ENCODE data around the gene SET. TPM values are rescaled to one million over a fixed set of nuclear protein-coding genes. Genes with fewer than 3 reads are reported as not detected.
A peak's percentile ranks its signal among the peaks of the same experiment; 100 is the strongest.

The SET gene
- total and polyA plus RNA-seq, 2 experiments from 2014 or later: 949 to 1,261 TPM

DNA sequence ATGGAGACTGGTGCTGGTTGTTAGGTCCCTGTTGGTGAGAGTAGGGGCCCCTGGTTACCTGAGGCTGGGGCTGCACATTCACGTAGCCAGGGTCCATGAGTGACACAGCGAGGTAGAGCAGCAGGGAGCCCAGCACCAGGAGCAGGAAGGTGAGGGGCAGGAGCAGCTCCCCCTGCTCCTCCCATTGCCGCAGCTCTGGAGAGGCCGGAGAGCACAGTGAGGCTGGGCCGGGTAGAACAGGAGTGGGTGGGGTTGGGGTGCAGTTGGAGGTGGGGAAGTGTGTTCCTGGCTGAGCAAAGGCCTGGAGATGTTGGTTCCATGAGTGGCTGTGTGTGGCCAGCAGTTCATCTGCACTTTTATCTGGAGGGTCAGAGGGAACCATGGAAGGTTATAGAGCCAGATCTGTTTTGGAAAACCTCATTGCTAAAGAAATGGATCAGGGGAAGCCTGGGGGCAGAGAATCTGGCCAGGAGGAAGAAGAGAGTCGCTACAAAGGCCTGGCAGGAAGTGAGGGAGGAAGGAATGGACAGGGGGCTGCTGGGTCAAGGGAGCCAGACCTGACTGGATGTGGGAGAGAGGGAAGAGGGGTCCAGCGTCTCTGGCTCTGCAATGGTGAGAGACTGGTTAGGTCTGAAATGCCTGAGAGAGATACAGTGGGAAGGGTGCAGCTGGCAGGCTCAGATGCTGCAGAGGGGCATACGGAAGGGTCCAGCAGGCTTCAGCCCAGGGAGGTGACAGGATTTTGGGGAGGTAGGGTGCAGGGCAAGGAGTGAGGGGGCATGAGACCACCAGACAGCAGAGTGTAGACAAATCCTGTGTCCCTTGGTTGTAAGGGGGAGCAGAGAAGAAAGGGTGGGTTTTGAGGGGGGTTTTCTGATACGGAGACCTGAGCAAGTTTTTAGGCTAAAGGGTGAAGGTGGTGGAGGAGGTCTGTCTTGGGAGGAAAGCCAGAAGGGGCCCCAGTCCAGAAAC is 33.6 kb downstream of the SET start (continued):
- TF ChIP-seq, protein P1, sequence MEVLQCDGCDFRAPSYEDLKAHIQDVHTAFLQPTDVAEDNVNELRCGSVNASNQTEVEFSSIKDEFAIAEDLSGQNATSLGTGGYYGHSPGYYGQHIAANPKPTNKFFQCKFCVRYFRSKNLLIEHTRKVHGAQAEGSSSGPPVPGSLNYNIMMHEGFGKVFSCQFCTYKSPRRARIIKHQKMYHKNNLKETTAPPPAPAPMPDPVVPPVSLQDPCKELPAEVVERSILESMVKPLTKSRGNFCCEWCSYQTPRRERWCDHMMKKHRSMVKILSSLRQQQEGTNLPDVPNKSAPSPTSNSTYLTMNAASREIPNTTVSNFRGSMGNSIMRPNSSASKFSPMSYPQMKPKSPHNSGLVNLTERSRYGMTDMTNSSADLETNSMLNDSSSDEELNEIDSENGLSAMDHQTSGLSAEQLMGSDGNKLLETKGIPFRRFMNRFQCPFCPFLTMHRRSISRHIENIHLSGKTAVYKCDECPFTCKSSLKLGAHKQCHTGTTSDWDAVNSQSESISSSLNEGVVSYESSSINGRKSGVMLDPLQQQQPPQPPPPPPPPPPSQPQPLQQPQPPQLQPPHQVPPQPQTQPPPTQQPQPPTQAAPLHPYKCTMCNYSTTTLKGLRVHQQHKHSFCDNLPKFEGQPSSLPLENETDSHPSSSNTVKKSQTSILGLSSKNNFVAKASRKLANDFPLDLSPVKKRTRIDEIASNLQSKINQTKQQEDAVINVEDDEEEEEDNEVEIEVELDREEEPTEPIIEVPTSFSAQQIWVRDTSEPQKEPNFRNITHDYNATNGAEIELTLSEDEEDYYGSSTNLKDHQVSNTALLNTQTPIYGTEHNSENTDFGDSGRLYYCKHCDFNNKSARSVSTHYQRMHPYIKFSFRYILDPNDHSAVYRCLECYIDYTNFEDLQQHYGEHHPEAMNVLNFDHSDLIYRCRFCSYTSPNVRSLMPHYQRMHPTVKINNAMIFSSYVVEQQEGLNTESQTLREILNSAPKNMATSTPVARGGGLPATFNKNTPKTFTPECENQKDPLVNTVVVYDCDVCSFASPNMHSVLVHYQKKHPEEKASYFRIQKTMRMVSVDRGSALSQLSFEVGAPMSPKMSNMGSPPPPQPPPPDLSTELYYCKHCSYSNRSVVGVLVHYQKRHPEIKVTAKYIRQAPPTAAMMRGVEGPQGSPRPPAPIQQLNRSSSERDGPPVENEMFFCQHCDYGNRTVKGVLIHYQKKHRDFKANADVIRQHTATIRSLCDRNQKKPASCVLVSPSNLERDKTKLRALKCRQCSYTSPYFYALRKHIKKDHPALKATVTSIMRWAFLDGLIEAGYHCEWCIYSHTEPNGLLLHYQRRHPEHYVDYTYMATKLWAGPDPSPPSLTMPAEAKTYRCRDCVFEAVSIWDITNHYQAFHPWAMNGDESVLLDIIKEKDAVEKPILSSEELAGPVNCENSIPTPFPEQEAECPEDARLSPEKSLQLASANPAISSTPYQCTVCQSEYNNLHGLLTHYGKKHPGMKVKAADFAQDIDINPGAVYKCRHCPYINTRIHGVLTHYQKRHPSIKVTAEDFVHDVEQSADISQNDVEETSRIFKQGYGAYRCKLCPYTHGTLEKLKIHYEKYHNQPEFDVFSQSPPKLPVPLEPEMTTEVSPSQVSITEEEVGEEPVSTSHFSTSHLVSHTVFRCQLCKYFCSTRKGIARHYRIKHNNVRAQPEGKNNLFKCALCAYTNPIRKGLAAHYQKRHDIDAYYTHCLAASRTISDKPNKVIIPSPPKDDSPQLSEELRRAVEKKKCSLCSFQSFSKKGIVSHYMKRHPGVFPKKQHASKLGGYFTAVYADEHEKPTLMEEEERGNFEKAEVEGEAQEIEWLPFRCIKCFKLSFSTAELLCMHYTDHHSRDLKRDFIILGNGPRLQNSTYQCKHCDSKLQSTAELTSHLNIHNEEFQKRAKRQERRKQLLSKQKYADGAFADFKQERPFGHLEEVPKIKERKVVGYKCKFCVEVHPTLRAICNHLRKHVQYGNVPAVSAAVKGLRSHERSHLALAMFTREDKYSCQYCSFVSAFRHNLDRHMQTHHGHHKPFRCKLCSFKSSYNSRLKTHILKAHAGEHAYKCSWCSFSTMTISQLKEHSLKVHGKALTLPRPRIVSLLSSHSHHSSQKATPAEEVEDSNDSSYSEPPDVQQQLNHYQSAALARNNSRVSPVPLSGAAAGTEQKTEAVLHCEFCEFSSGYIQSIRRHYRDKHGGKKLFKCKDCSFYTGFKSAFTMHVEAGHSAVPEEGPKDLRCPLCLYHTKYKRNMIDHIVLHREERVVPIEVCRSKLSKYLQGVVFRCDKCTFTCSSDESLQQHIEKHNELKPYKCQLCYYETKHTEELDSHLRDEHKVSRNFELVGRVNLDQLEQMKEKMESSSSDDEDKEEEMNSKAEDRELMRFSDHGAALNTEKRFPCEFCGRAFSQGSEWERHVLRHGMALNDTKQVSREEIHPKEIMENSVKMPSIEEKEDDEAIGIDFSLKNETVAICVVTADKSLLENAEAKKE (CRISPR knock-in tag; IDR thresholded peaks at IDR 0.05): no peak
- no peak for TF ChIP-seq ZNF114 (CRISPR knock-in tag; IDR thresholded peaks at IDR 0.05)

GRCh38 chr9:128723352-128723865 is 34.4 kb downstream of the SET start:
- Mint-ChIP-seq H3K36me3 (ENCODE audit: low read depth) (peaks cover 4% of the 10 kb centered on the region; the same call in 2 of the 3 replicates), H3K27ac (peak overlapping the region; percentile 64), H3K4me3 (peak overlapping the region; percentile 92), H3K9me3 (no peaks in the 10 kb centered on the region; the same call in 2 of the 3 replicates), H3K27me3 (ENCODE audit: insufficient read depth, low read depth, poor library complexity) (peaks cover 29% of the 10 kb centered on the region), H3K4me1 (peaks cover 18% of the 10 kb centered on the region)
- Histone ChIP-seq H4K20me1 (replicated peaks; ENCODE audit: insufficient read depth) (no peaks in the 10 kb centered on the region; the same call in 1 of the 2 replicates), H2AFZ (peak overlapping the region; percentile 32; the same call in 1 of the 2 replicates), H3K4me3 (peak overlapping the region; percentile 92), H3K27me3 (ENCODE audit: insufficient read depth) (no peaks in the 10 kb centered on the region), H3K4me1 (ENCODE audit: insufficient read depth) (peaks cover 3% of the 10 kb centered on the region), H3K27ac (ENCODE audit: low read depth) (no peak overlapping the region), H3F3A (replicated peaks; ENCODE audit: low read depth) (no peaks in the 10 kb centered on the region; the same call in 1 of the 2 replicates), H3K36me3 (ENCODE audit: insufficient read depth) (no peaks in the 10 kb centered on the region), H3K79me2 (replicated peaks; ENCODE audit: insufficient read depth) (no peaks in the 10 kb centered on the region; the same call in 1 of the 2 replicates), H3K9me2 (ENCODE audit: insufficient read depth) (no peaks in the 10 kb centered on the region), H3K4me2 (peak overlapping the region; percentile 97)
- DNase-seq (ENCODE audit: low spot score) (no peak), ATAC-seq (no peak)
- TF ChIP-seq ZNF331 (CRISPR knock-in tag; IDR thresholded peaks at IDR 0.05; ENCODE audit: low read depth) (no peak), ZNF114 (CRISPR knock-in tag; IDR thresholded peaks at IDR 0.05) (no peak), POLR2AphosphoS5 (IDR thresholded peaks at IDR 0.05; ENCODE audit: low read depth) (no peak)
- TF ChIP-seq, protein P1 (CRISPR knock-in tag; IDR thresholded peaks at IDR 0.05): no peak

Measured in GM23338 (cell line).